Stimulated activated CD4-positive, alpha-beta T cell treated with anti-CD3 and anti-CD28 coated beads, Interleukin-12 subunit alpha, Interleukin-12 subunit beta, amount 100 ng/mL, for 24 hours (primary cell): Measurements from ENCODE around the gene DNAAF1.
"Not testable (repeated sequence)": the region's sequence is repeated elsewhere in the genome, so short reads cannot be mapped to it uniquely, and the experiment has no call there.

ENCODE experiments used
- DNase-seq, 2 experiments: peaks; one replicate each; pipeline ENCODE4 v3.0.0-alpha.2; 2020; ENCODE audit warnings: low read depth in 2 of 2

Gene DNAAF1

DNA sequence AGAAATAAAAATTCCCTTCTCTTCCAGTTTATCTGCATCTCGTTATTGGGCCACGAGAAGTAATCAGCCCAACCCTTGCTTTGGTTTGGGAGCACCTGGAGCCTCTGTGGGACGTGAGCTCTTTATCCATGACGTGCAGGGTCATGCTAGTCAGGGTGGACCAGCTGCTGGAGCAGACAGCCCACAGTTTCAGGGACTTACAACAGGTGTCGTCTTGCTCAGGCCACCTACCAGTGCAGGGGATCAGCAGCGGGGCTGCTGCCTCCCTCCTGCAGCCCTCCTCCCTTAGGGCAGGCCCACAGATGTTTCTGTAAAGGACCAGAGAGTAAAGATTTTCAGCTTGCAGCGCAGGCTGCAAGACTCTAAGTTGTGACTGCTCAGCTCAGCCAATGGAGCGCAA lies 62.8 kb downstream of the DNAAF1 start:
- no peak for DNase-seq

DNA sequence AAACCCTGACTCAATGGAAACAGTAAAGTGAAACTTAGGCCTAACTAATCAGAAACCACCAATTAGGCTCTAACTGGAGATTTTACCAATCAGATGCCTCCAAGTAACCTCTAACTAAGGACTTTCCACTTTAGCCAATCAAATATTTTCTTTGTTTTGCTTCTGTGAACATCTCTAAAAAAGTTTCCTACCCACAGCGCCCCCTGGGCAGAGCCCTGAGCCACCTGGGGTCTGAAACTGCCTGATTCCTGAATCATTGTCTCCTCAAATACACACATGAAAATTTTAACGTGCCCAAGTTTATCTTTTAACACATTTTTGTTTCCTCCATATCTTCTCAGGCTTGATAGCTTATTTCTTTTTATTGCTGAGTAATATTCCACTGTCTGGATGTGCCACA lies 64.9 kb downstream of the DNAAF1 start:
- no peak for DNase-seq

DNA sequence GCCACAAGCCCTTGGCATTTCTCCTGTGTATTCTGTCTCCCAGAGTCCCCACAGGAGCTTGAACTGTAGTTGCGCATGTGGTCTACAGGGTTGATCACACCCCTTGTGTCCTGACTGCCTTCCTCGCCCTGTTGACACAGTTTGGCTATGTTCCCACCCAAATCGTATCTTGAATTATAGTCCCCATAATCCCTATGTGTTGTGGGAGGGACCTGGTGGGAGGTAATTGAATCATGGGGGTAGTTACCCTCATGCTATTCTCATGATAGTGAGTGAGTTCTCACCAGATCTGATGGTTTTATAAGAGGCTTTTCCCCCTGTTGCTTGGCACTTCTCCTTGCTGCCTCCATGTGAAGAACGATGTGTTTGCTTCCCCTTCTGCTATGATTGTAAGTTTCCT lies 67.0 kb downstream of the DNAAF1 start:
- no peak for DNase-seq

DNA sequence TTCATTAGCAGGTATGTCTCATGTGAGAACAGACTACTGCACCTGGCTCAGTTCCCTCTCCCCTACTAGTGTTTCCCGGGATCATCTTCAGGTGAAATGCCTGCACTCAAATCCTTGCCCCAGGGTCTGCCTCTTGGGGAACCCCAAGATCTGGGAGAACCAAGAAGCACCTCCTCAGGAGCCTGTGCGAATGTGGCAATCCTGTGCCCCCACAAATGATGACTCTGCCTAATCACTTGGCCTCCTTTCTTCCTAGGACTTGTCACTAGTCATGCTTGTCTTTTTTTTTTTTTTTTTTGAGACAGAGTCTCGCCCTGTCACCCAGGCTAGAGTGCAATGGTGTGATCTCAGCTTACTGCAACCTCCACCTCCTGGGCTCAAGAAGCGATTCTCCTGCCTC lies 67.5 kb downstream of the DNAAF1 start:
- DNase-seq, result no peak

DNA sequence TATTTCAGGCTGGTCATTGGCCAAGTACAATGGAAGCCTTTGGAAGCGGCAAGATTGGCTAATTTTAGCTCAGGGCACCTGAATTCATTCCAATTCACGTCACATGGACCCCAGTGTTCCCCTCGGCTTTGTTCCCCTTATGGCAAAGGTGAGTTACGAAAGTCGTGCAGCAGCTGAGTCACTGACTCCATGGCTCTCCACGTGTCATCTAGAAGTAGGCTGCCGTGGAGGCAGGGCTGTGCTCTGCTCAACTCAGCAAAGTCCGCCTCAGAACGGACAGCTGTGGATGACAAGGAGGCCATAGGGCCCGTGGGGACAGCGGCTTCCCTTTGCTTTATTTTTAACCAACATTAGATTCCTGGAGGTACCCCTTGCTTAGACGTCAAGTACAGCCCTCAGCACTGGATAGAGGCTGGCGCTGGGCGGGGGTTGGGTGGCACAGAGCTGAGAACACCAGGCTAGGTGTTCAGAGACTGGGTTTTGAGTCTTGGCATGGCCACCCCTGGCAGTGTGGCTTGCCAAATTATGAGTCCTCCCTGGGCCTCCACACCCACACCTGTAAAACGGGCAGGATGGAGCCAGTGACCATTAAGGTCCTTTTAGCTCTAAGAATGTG lies 69.5 kb downstream of the DNAAF1 start:
- no peak for DNase-seq

DNA sequence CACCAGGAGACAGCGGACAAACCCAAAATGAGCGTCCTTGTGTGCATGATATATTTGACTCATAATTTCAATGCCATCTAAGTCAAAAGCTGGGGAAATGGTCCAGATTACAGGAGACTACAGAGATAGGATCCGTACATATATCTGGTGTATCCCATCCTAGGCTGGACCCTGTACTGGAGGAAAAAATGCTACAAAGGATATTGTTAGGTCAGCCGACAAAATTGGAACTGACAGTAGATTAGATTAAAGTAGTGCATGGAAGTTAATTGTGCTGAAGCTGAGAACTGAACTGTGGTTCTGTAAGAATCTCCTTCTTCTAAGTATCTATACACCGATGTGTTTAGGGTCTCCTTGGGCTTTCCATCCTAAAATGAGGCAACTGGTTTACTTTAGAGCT lies 70.4 kb downstream of the DNAAF1 start:
- no peak for DNase-seq

DNA sequence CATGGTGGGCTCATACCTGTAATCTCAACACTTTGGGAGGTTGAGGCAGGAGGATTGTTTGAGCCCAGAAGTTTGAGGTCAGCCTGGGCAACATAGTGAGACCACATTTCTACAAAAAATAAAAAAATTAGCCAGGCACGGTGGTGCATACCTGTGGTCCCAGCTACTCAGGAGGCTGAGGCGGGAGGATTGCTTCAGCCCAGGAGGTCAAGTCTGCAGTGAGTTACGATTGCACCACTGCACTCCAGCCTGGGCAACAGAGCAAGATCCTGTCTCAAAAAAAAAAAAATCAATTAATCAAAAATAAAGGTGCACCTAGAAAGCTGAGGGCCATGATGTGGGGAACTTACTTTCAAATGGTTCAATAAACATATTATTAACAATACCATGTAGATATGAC lies 71.0 kb downstream of the DNAAF1 start:
- not testable (repeated sequence) for DNase-seq

DNA sequence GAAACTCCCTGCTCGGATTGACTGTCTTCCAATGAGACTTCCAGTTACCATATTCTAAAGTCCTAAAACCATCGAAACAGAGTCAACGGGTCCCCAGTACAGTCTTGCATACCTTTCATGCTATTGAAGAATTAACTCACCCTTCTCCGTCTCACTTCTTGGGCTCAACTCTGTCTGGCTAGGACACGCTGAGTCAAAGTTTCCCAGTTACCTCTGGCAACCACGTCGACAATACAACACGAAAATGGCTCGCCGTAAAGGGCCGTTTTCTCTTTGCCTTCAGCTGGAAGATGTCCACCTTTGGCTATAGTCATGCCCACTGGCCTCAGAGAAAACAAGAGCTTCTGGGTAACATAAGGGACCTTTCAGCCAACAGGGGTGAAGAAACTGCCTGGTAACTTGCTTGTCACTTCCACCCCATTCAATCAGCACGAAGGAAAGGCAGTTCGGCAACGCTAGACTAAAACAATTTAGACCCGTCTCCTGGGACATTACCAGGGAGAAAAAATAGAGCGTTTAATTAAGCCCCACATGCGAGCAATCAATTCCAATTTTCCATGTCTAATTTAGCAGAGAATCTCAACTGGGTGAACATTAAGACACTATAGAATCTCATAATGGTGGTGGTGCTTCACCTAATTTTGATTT lies 73.2 kb downstream of the DNAAF1 start:
- DNase-seq, result no peak

DNA sequence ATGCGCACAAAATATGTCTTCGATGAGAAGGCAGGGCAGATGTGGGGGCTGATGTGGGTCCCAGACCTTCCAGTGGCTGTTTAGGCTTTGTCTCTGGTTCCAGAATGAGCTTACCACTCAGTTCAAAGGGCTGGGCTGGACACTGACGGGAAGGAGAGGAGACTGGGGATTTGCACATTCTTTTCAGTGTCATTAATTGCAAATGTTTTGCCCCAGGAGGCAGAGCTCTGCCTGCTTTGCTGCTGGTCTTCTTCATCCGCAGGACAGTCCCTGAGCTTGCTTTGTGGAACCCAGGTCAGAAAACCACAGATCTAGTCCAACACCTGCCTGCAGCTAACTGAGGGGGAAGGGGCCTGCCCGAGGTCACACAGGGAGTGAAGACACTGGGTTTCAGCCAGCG lies 73.8 kb downstream of the DNAAF1 start:
- DNase-seq, result no peak

DNA sequence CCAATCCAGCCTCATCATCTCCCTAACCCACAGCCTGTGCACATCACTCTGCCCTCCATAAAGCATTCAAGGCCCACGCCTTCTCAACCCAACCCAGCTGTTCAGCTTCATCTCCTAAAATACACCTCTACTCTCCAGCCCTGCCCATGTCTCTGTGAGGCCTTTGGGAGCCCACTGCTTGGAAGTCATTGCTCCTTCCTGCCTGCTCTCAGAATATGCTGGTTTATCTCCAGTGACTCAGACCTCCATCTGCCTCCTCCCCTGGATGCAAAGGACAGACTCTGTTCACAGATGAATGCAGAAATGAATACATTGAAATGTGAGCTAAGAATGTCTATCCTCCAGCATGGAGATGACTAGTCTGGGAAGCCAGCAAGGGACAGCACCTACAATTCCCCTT lies 75.7 kb downstream of the DNAAF1 start:
- no peak for DNase-seq

DNA sequence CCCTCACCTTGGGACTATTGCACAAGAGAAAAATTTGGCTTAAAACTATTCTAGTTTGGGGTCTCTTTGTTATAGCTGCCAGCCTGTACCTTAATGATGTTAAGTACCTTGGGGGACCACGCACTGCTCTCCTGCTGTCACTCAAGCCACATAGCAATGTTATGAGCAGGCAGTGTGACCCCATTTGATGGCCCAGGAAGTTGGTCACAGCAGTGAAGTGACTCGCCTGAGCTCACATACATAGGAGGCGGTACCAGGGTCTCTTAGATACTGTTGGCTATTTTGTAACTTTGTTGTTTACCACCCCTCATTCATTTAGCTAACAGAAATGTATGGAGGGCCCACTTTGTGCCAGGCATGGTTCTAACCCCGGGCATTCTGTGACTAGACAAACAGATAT lies 78.3 kb downstream of the DNAAF1 start:
- no peak for DNase-seq

DNA sequence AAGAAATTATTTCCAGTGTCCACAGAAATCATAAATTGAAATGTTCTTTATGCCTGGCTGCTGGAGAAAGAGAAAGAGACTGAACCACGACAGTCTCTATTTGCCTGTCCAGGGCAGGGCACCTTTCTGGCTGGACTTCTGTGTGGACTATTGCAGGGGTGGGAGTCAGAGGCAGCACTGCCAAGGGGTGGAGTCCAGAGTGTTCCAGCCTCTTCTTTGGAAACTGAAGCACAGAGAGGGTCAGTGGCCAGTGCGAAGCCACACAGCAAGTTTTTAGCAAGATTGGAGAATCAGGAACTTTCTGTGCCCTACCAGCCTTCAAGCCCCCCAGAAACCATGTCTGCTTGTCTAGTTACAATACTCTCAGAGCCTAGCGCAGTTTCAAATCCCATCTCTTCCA lies 79.4 kb downstream of the DNAAF1 start:
- no peak for DNase-seq

DNA sequence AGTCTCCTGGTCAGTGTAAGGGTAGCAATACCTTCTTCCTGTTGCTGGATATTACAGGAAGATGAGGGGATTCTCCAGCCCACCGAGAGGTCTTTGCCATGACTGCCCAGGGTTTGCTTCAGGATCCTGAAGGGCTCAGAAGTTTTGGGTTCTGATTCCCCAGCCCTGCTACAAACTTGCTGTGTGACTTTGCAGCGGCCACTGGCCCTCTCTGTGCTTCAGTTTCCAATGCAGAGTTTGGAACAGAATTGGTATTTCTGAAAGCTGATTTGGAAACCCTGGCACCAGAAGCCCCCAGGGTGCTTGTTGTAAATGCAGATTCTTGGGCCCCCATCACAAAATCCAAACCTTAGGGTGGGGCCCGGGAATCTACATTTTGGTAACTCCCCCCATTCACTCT lies 80.0 kb downstream of the DNAAF1 start:
- DNase-seq, result no peak

DNA sequence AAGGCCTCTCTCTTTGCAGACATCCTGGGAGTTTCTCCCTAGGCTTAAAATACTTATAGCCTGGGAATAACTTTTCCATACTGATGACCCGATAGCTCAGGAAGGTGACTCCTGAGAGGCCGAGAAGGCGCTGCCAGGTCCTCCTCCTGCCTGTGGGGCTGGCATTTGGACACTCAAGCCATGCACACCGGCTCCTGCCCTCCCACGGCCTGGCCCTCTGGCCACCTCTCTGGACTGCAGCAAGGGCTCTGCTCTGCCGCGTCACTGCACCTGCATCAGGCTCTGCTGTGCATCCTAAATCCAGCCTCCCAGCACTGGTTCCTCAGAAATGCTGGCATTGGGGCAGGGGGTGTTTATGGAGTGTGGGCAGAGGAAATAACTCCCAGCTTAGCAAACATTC lies 80.5 kb downstream of the DNAAF1 start:
- no peak for DNase-seq

DNA sequence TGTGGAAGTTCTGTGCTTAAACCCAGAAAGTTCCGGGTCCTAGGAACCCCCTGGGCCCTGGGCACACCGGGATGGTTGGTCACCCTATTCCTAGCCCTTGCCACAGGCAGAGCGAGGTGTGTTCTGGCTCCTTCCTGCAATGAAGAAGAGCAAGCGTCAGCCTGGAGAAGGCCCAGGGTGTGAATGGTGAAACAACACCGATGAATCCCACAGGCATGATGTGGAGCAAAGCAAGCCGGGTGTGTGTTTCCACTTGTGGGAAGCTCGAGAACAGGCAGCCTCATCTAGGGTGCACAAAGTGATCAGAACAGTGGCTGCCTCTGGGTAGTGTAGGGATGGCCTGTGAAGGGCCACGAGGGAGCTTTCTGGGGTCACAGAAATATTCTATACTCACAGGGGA lies 80.9 kb downstream of the DNAAF1 start:
- no peak for DNase-seq
